GM18951 (cell line): ENCODE results near the gene ZBTB40.
A peak's percentile ranks its signal among the peaks of the same experiment; 100 is the strongest.

ENCODE experiments used
- POLR2A ChIP-seq: IDR thresholded peaks from 4 replicates; pipeline ENCODE4 v1.6.1; 2011; ENCODE audit warnings: mild to moderate bottlenecking; ENCODE audit not compliant: insufficient read length, insufficient read depth; ENCODE audit errors: extremely low read depth
- in situ Hi-C: fragments of 300-500 bp; cut with MboI; formaldehyde crosslinking; loops from one replicate; pipeline ENCODE4 v1.12.0; 2022; ENCODE audit warnings: low sequenced_read_pairs, mixed read lengths, inconsistent platforms; ENCODE audit not compliant: unreplicated experiment

Gene ZBTB40

GRCh38 chr1:22451702-22452480 is at the start of gene ZBTB40:
ZBTB40 (plus strand) TSS chr1:22451851; CDS start chr1:22489949, 38,098 bp downstream.
- peak; percentile 62 for TF ChIP-seq POLR2A
- in situ Hi-C loops = no loop called here

- in situ Hi-C loops = loop anchor here (25.0 kb wide), 1 partner anchor 265 kb away; the partner anchor contains the start of gene WNT4
- TF ChIP-seq POLR2A = no peak
These were observed 49.1 kb upstream of the ZBTB40 start for GRCh38 chr1:22402356-22403053.

- in situ Hi-C loops = loop anchor here (25.0 kb wide), 1 partner anchor 267 kb away; the partner anchor contains the start of gene WNT4
- TF ChIP-seq POLR2A = no peak
These were observed 47.2 kb upstream of the ZBTB40 start for GRCh38 chr1:22404486-22404885.

GRCh38 chr1:22406722-22407495 is 44.7 kb upstream of the ZBTB40 start:
- no peak for TF ChIP-seq POLR2A
- in situ Hi-C loops = loop anchor here (25.0 kb wide), 1 partner anchor 270 kb away; the partner anchor contains the start of gene WNT4

- in situ Hi-C loops = loop anchor here (25.0 kb wide), 1 partner anchor 271 kb away; the partner anchor contains the start of gene WNT4
- TF ChIP-seq POLR2A = no peak
These were observed 43.4 kb upstream of the ZBTB40 start for GRCh38 chr1:22408230-22408629.

- no peak for TF ChIP-seq POLR2A
- in situ Hi-C loops = loop anchor here (10.0 to 25.0 kb wide), 2 partner anchors 234 to 273 kb away; partner anchors contain the start of genes C1QC and WNT4
These were observed 41.2 kb upstream of the ZBTB40 start for GRCh38 chr1:22410401-22410800.

GRCh38 chr1:22410928-22411495 is 40.6 kb upstream of the ZBTB40 start:
- TF ChIP-seq POLR2A = no peak
- in situ Hi-C loops = loop anchor here (10.0 to 25.0 kb wide), 2 partner anchors 234 to 274 kb away; partner anchors contain the start of genes C1QC and WNT4

GRCh38 chr1:22411589-22411988 is 40.1 kb upstream of the ZBTB40 start:
- in situ Hi-C loops = loop anchor here (10.0 to 25.0 kb wide), 2 partner anchors 233 to 274 kb away; partner anchors contain the start of genes C1QC and WNT4

GRCh38 chr1:22412932-22413727 is 38.5 kb upstream of the ZBTB40 start:
- in situ Hi-C loops = loop anchor here (10.0 to 25.0 kb wide), 2 partner anchors 232 to 276 kb away; partner anchors contain the start of genes C1QC and WNT4
- TF ChIP-seq POLR2A = no peak

More at GRCh38 chr1:22411589-22411988, 40.1 kb upstream of the ZBTB40 start:
- no peak for TF ChIP-seq POLR2A

GRCh38 chr1:22413799-22414198 is 37.9 kb upstream of the ZBTB40 start:
- in situ Hi-C loops = loop anchor here (10.0 to 25.0 kb wide), 2 partner anchors 231 to 276 kb away; partner anchors contain the start of genes C1QC and WNT4

GRCh38 chr1:22414244-22414751 is 37.4 kb upstream of the ZBTB40 start:
- in situ Hi-C loops = loop anchor here (10.0 to 25.0 kb wide), 2 partner anchors 231 to 277 kb away; partner anchors contain the start of genes C1QC and WNT4
- TF ChIP-seq POLR2A = no peak

More at GRCh38 chr1:22413799-22414198, 37.9 kb upstream of the ZBTB40 start:
- no peak for TF ChIP-seq POLR2A
